Ishikawa (cell line): ENCODE results near the gene MYO16.

Experiments
- CEBPB ChIP-seq: IDR thresholded peaks from 2 replicates; pipeline ENCODE4 v1.6.1; 2012
- EGR1 ChIP-seq: IDR thresholded peaks from 2 replicates; pipeline ENCODE4 v1.6.1; 2012
- EP300 ChIP-seq: IDR thresholded peaks from 2 replicates; pipeline ENCODE4 v1.6.1; 2012; ENCODE audit warnings: borderline replicate concordance
- FOXM1 ChIP-seq: IDR thresholded peaks from 2 replicates; pipeline ENCODE4 v1.6.1; 2012; ENCODE audit warnings: low read depth, borderline replicate concordance
- NFIC ChIP-seq: IDR thresholded peaks from 2 replicates; pipeline ENCODE4 v1.6.1; 2012
- RAD21 ChIP-seq: IDR thresholded peaks from 2 replicates; pipeline ENCODE4 v1.6.1; 2012; ENCODE audit warnings: low read depth
- TEAD4 ChIP-seq: IDR thresholded peaks from 2 replicates; pipeline ENCODE4 v1.6.1; 2012
- YY1 ChIP-seq: IDR thresholded peaks from 2 replicates; pipeline ENCODE4 v1.6.1; 2012; ENCODE audit warnings: low read depth
- ZBTB7A ChIP-seq: IDR thresholded peaks from 2 replicates; pipeline ENCODE4 v1.6.1; 2012; ENCODE audit warnings: low read depth
- TF ChIP-seq, protein P1 (sequence below): IDR thresholded peaks from 2 replicates; pipeline ENCODE4 v1.6.1; 2012
- TF ChIP-seq, protein P2 (sequence below): IDR thresholded peaks from 2 replicates; pipeline ENCODE4 v1.6.1; 2012; ENCODE audit warnings: low read depth, mild to moderate bottlenecking

DNA sequence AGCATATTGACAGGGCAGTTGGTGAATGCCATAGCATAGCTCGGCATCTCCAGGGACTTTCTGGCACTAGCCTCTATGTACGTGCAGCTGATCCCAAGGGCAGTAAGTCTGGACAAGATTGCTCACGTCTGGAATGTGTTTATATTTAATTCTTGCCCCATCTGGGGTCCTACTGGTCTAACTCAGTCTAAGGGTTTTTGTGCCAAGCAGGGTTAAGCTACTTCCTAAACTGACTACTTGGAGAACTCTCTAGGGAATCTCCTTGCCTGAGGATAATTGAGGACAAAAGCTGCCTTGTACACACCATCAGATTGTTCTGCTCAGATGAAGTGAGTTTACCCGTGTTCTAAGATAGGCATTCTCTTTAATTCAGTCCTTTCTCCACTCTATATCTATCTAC, 358.1 kb downstream of the MYO16 start:
- no peak for TF ChIP-seq EGR1
- no peak for TF ChIP-seq FOXM1
- no peak for TF ChIP-seq EP300
- TF ChIP-seq ZBTB7A: no peak
- TF ChIP-seq YY1: no peak
- TF ChIP-seq CEBPB: no peak
- no peak for TF ChIP-seq NFIC
- TF ChIP-seq TEAD4: no peak
- TF ChIP-seq RAD21: no peak
- TF ChIP-seq, protein P1, sequence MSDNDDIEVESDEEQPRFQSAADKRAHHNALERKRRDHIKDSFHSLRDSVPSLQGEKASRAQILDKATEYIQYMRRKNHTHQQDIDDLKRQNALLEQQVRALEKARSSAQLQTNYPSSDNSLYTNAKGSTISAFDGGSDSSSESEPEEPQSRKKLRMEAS: no peak
- TF ChIP-seq, protein P2, sequence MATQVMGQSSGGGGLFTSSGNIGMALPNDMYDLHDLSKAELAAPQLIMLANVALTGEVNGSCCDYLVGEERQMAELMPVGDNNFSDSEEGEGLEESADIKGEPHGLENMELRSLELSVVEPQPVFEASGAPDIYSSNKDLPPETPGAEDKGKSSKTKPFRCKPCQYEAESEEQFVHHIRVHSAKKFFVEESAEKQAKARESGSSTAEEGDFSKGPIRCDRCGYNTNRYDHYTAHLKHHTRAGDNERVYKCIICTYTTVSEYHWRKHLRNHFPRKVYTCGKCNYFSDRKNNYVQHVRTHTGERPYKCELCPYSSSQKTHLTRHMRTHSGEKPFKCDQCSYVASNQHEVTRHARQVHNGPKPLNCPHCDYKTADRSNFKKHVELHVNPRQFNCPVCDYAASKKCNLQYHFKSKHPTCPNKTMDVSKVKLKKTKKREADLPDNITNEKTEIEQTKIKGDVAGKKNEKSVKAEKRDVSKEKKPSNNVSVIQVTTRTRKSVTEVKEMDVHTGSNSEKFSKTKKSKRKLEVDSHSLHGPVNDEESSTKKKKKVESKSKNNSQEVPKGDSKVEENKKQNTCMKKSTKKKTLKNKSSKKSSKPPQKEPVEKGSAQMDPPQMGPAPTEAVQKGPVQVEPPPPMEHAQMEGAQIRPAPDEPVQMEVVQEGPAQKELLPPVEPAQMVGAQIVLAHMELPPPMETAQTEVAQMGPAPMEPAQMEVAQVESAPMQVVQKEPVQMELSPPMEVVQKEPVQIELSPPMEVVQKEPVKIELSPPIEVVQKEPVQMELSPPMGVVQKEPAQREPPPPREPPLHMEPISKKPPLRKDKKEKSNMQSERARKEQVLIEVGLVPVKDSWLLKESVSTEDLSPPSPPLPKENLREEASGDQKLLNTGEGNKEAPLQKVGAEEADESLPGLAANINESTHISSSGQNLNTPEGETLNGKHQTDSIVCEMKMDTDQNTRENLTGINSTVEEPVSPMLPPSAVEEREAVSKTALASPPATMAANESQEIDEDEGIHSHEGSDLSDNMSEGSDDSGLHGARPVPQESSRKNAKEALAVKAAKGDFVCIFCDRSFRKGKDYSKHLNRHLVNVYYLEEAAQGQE: no peak
